IMR-90 (cell line): ENCODE results near the gene LSM12. TPM values are rescaled to one million over a fixed set of nuclear protein-coding genes. Genes with fewer than 3 reads are reported as not detected.
A peak's percentile ranks its signal among the peaks of the same experiment; 100 is the strongest.

ENCODE experiments used
- ATAC-seq: fragments of 200-7000 bp; cut with Tn5 transposase; 2 replicates; pipeline ENCODE4 v1.9.1; 2020; ENCODE audit warnings: low read depth, mild to moderate bottlenecking, moderate library complexity
- BruUV-seq: library from RNA; stranded (reverse); fragments of 400-500 nt; replicated peaks from 2 replicates; lab custom pipeline; 2021; lab: Mats Ljungman, UMichigan
- CTCF ChIA-PET: fragments of 300-600 bp; formaldehyde crosslinking; extraction: SDS; loops from one replicate; lab custom pipeline; 2021; ENCODE audit warnings: antibody characterized with exemption; lab: Yijun Ruan, JAX
- POLR2A ChIA-PET: fragments of 300-600 bp; sonication (Branson Sonifier 250); formaldehyde crosslinking; loops from one replicate; lab custom pipeline; 2022; ENCODE audit warnings: antibody characterized with exemption; ENCODE audit not compliant: unreplicated experiment; lab: Charles Lee
- DNase-seq: peaks from one replicate; pipeline ENCODE4 v3.0.0; 2013
- H2AFZ ChIP-seq: replicated peaks from 2 replicates; pipeline ENCODE3; 2013; ENCODE audit warnings: low read length, mild to moderate bottlenecking; ENCODE audit not compliant: poor library complexity
- H2AK5ac ChIP-seq: 2 replicates; pipeline ENCODE4 v1.6.1; 2013; ENCODE audit warnings: low read depth, low read length, inconsistent platforms
- H2AK9ac ChIP-seq: replicated peaks from 2 replicates; pipeline ENCODE3; 2013; ENCODE audit warnings: mild to moderate bottlenecking, low read depth, low read length, moderate library complexity; ENCODE audit not compliant: poor library complexity
- H2BK120ac ChIP-seq: 2 replicates; pipeline ENCODE4 v1.6.1; 2013; ENCODE audit warnings: low read depth, low read length, inconsistent platforms
- H2BK15ac ChIP-seq: 3 replicates; pipeline ENCODE4 v1.6.1; 2013; ENCODE audit warnings: low read depth, low read length, inconsistent platforms
- H2BK20ac ChIP-seq: 2 replicates; pipeline ENCODE4 v1.6.1; 2013; ENCODE audit warnings: low read depth, mild to moderate bottlenecking, inconsistent platforms, low read length, moderate library complexity
- H2BK5ac ChIP-seq: 2 replicates; pipeline ENCODE4 v1.6.1; 2013; ENCODE audit warnings: mild to moderate bottlenecking, low read depth, low read length, inconsistent platforms; ENCODE audit not compliant: poor library complexity, severe bottlenecking
- H3K14ac ChIP-seq: replicated peaks from 2 replicates; pipeline ENCODE4 v1.6.1; 2013; ENCODE audit warnings: low read depth, low read length, inconsistent platforms
- H3K18ac ChIP-seq: 2 replicates; pipeline ENCODE4 v1.6.1; 2013; ENCODE audit warnings: low read depth, low read length, control low read depth
- H3K23ac ChIP-seq: 2 replicates; pipeline ENCODE4 v1.6.1; 2013; ENCODE audit warnings: low read depth, low read length, inconsistent platforms
- H3K27ac ChIP-seq: 2 replicates; pipeline ENCODE4 v1.5.1; 2013; ENCODE audit warnings: mild to moderate bottlenecking, control low read depth, low read length; ENCODE audit not compliant: insufficient read depth
- H3K27me3 ChIP-seq: 2 replicates; pipeline ENCODE4 v1.6.1; 2013; ENCODE audit warnings: low read length; ENCODE audit not compliant: control insufficient read depth, insufficient read depth
- H3K36me3 ChIP-seq: 2 replicates; pipeline ENCODE4 v1.6.1; 2013; ENCODE audit warnings: low read length, mixed read lengths; ENCODE audit not compliant: control insufficient read depth, insufficient read depth
- H3K4ac ChIP-seq: 2 replicates; pipeline ENCODE4 v1.6.1; 2013; ENCODE audit warnings: low read depth, low read length, inconsistent platforms
- H3K4me1 ChIP-seq: 2 replicates; pipeline ENCODE4 v1.6.1; 2013; ENCODE audit warnings: low read length, mixed read lengths; ENCODE audit not compliant: control insufficient read depth, insufficient read depth
- H3K4me2 ChIP-seq: 2 replicates; pipeline ENCODE4 v1.6.1; 2013; ENCODE audit warnings: low read depth, mild to moderate bottlenecking, control low read depth, low read length, moderate library complexity
- H3K4me3 ChIP-seq: 2 replicates; pipeline ENCODE4 v1.5.1; 2013; ENCODE audit warnings: low read depth, mild to moderate bottlenecking, control low read depth, low read length, moderate library complexity; ENCODE audit not compliant: insufficient read depth
- H3K56ac ChIP-seq: 2 replicates; pipeline ENCODE4 v1.6.1; 2013; ENCODE audit warnings: low read length, inconsistent platforms; ENCODE audit not compliant: insufficient read depth; ENCODE audit errors: extremely low read depth
- H3K79me1 ChIP-seq, 2 experiments: 2 replicates each; pipeline ENCODE4 v1.6.1; 2013; ENCODE audit warnings: low read length in 2 of 2, inconsistent platforms in 1 of 2, low read depth in 1 of 2
- H3K9ac ChIP-seq: 2 replicates; pipeline ENCODE4 v1.6.1; 2013; ENCODE audit warnings: low read depth, low read length, control low read depth
- H3K9me1 ChIP-seq: 2 replicates; pipeline ENCODE4 v1.6.1; 2013; ENCODE audit warnings: low read length, inconsistent platforms; ENCODE audit not compliant: insufficient read depth
- H3K9me3 ChIP-seq: 2 replicates; pipeline ENCODE4 v1.6.1; 2013; ENCODE audit warnings: low read length; ENCODE audit not compliant: control insufficient read depth, insufficient read depth
- H4K20me1 ChIP-seq: 2 replicates; pipeline ENCODE4 v1.6.1; 2013; ENCODE audit warnings: low read length, inconsistent platforms; ENCODE audit not compliant: insufficient read depth
- H4K5ac ChIP-seq: 2 replicates; pipeline ENCODE4 v1.6.1; 2013; ENCODE audit warnings: mild to moderate bottlenecking, low read depth, low read length, control low read depth
- H4K8ac ChIP-seq, 2 experiments: 2 replicates each; pipeline ENCODE4 v1.6.1; 2013; ENCODE audit warnings: low read depth in 2 of 2, low read length in 2 of 2, control low read depth in 1 of 2, inconsistent platforms in 1 of 2
- H4K91ac ChIP-seq: 2 replicates; pipeline ENCODE4 v1.6.1; 2013; ENCODE audit warnings: low read depth, low read length, inconsistent platforms; ENCODE audit not compliant: insufficient read depth
- BHLHE40 ChIP-seq: fragments of 150-350 bp; IDR thresholded peaks from 2 replicates; pipeline ENCODE4 v1.6.1; 2016; ENCODE audit warnings: mild to moderate bottlenecking, low read depth, low read length
- CEBPB ChIP-seq: IDR thresholded peaks from 2 replicates; pipeline ENCODE4 v1.6.1; 2012; ENCODE audit warnings: low read depth, low read length, improper control_type of control experiment
- CHD1 ChIP-seq: IDR thresholded peaks from 2 replicates; pipeline ENCODE4 v1.6.1; 2012; ENCODE audit warnings: low read depth, low read length, improper control_type of control experiment
- CTCF ChIP-seq: conservative IDR thresholded peaks from 2 replicates; pipeline ENCODE4 v1.5.1; 2012; ENCODE audit warnings: mild to moderate bottlenecking, low read depth, low read length, improper control_type of control experiment
- ELK1 ChIP-seq: fragments of 150-350 bp; IDR thresholded peaks from 2 replicates; pipeline ENCODE4 v1.6.1; 2016; ENCODE audit warnings: low read depth, mild to moderate bottlenecking, low read length, moderate library complexity, borderline replicate concordance
- FOS ChIP-seq: fragments of 150-350 bp; IDR thresholded peaks from 2 replicates; pipeline ENCODE4 v1.6.1; 2016; ENCODE audit warnings: low read depth, low read length
- MAFK ChIP-seq: IDR thresholded peaks from 2 replicates; pipeline ENCODE4 v1.6.1; 2012; ENCODE audit warnings: low read depth, low read length, improper control_type of control experiment
- MAZ ChIP-seq: IDR thresholded peaks from 2 replicates; pipeline ENCODE4 v1.6.1; 2012; ENCODE audit warnings: low read depth, mild to moderate bottlenecking, low read length, improper control_type of control experiment, moderate library complexity, borderline replicate concordance
- MXI1 ChIP-seq: IDR thresholded peaks from 2 replicates; pipeline ENCODE4 v1.6.1; 2012; ENCODE audit warnings: low read depth, mild to moderate bottlenecking, low read length, moderate library complexity, borderline replicate concordance
- NFE2L2 ChIP-seq: fragments of 150-350 bp; IDR thresholded peaks from 2 replicates; pipeline ENCODE4 v1.6.1; 2016; ENCODE audit warnings: low read depth, mild to moderate bottlenecking, low read length
- POLR2A ChIP-seq: IDR thresholded peaks from 2 replicates; pipeline ENCODE4 v1.6.1; 2012; ENCODE audit warnings: mild to moderate bottlenecking, low read depth, low read length
- RCOR1 ChIP-seq: IDR thresholded peaks from 2 replicates; pipeline ENCODE4 v1.6.1; 2012; ENCODE audit warnings: mild to moderate bottlenecking, low read length, improper control_type of control experiment; ENCODE audit not compliant: insufficient replicate concordance
- RFX5 ChIP-seq: IDR thresholded peaks from 2 replicates; pipeline ENCODE4 v1.8.0; 2012; ENCODE audit warnings: low read depth, mild to moderate bottlenecking, low read length, moderate library complexity
- SMC3 ChIP-seq: fragments of 150-350 bp; IDR thresholded peaks from 2 replicates; pipeline ENCODE4 v1.6.1; 2016; ENCODE audit warnings: low read depth, mild to moderate bottlenecking, antibody characterized with exemption, low read length, moderate library complexity
- USF2 ChIP-seq: fragments of 150-350 bp; IDR thresholded peaks from 2 replicates; pipeline ENCODE4 v1.6.1; 2017; ENCODE audit warnings: mild to moderate bottlenecking, antibody characterized with exemption, low read length, low read depth
- WGBS, 2 experiments: methylation state at CpG; one replicate each; pipeline versions ENCODE4 v1.1.5 to v1.1.7; 2013; ENCODE audit warnings: missing lambda C conversion rate in 2 of 2; ENCODE audit not compliant: insufficient read length in 1 of 2; ENCODE audit errors: extremely low coverage in 2 of 2; 5-methylcytosine and 5-hydroxymethylcytosine counted together
- dilution Hi-C: fragments of 300-500 bp; cut with HindIII; formaldehyde crosslinking; loops from one replicate; pipeline ENCODE4 v1.14.3; 2018; ENCODE audit warnings: low sequenced_read_pairs; ENCODE audit not compliant: unreplicated experiment
- in situ Hi-C: fragments of 300-500 bp; cut with MboI; formaldehyde crosslinking; loops from 3 replicates; pipeline ENCODE4 v1.14.3; 2019; ENCODE audit warnings: low sequenced_read_pairs, inconsistent platforms, mixed read lengths
- intact Hi-C: fragments of 100-400 bp; cut with micrococcal nuclease; formaldehyde crosslinking; loops from 2 replicates; pipeline ENCODE4 v1.10.0; 2022
- polyA plus RNA-seq, 3 experiments: library from polyadenylated mRNA; depleted of rRNA; stranded (reverse); fragments of >200 nt; gene quantifications; 2 replicates each; pipeline ENCODE4 v1.2.3, GENCODE V29; 2012; ENCODE audit warnings: low replicate concordance in 1 of 3
- total RNA-seq: library from RNA; depleted of rRNA; stranded (reverse); fragments of >200 nt; gene quantifications from 2 replicates; pipeline ENCODE4 v1.2.3, GENCODE V29; 2012

Gene LSM12
- total and polyA plus RNA-seq, 2 of the 4 experiments (the other 2 are of a cell fraction): 38.0 to 41.0 TPM

GRCh38 chr17:44005527-44006271 lies 60.8 kb downstream of the LSM12 start:
- no peak overlapping the region for H2BK120ac ChIP-seq
- peak overlapping the region; percentile 86; the same call in 1 of the 2 replicates for H3K4ac ChIP-seq
- no peak overlapping the region for H4K91ac ChIP-seq
- no peak overlapping the region for H2BK15ac ChIP-seq
- ChIA-PET POLR2A (no interaction called here), CTCF (no interaction called here)
- H4K5ac ChIP-seq: peak overlapping the region; percentile 25; the same call in 1 of the 2 replicates
- no peak overlapping the region for H3K18ac ChIP-seq
- dilution Hi-C loops: no loop called here
- in situ Hi-C loops: no loop called here
- no peak overlapping the region for H3K14ac ChIP-seq
- peak overlapping the region; percentile 68 for H3K4me2 ChIP-seq
- ATAC-seq: no peak
- H2AK5ac ChIP-seq: peak overlapping the region; percentile 9
- DNase-seq: no peak
- peak overlapping the region; percentile 93 for H2AK9ac ChIP-seq
- peak overlapping the region; percentile 64 to 73; a peak in 2 of 4 replicates for H4K8ac ChIP-seq
- peaks cover 3% of the 10 kb centered on the region; the same call in 1 of the 2 replicates for H3K27me3 ChIP-seq
- peaks cover 19% of the 10 kb centered on the region for H3K4me1 ChIP-seq
- BruUV-seq: no TSS peak
- intact Hi-C loops: no loop called here
- H3K9me3 ChIP-seq: no peaks in the 10 kb centered on the region
- peaks cover 0 to 32% of the 10 kb centered on the region in 2 experiments; a peak in 2 of 4 replicates for H3K79me1 ChIP-seq
- H2BK20ac ChIP-seq: no peak overlapping the region
- H3K9me1 ChIP-seq: peaks cover 17% of the 10 kb centered on the region
- H2BK5ac ChIP-seq: no peak overlapping the region
- WGBS, 2 experiments: 38% methylated on average over 37 of the region's 59 CpGs; no CpG with 5 or more reads in 1 of the 2 experiments
- H3K56ac ChIP-seq: no peak overlapping the region
- no peak overlapping the region for H3K23ac ChIP-seq
- H3K4me3 ChIP-seq: no peak overlapping the region
- H2AFZ ChIP-seq: peak overlapping the region; percentile 96
- H3K36me3 ChIP-seq: no peaks in the 10 kb centered on the region
- no peak overlapping the region for H3K27ac ChIP-seq
- H3K9ac ChIP-seq: peak overlapping the region; percentile 35; the same call in 1 of the 2 replicates
- no peaks in the 10 kb centered on the region for H4K20me1 ChIP-seq
- TF ChIP-seq CHD1 (no peak), MXI1 (no peak), POLR2A (no peak), BHLHE40 (no peak), CTCF (no peak), SMC3 (no peak), CEBPB (no peak), RFX5 (no peak), MAZ (no peak), NFE2L2 (no peak), RCOR1 (no peak), ELK1 (no peak), MAFK (no peak), FOS (no peak), USF2 (no peak)
